Measurements from ENCODE around the gene USP34.

GRCh38 chr2:61438670-61439069 lies 32.2 kb downstream of the USP34 start:
- TF ChIP-seq CTCF (conservative IDR thresholded peaks at IDR 0.05; ENCODE audit: low read depth, low read length) (no peak), POLR2A (IDR thresholded peaks at IDR 0.05; ENCODE audit: low read depth, low read length) (no peak)

Measured in IMR-90 (cell line).